HEK293 (cell line): Measurements from ENCODE around the gene SENP1.

Experiments used
- BCL11B ChIP-seq: fragments of 450-650 bp; formaldehyde crosslinking; IDR thresholded peaks from 2 replicates; pipeline ENCODE4 v1.5.1; 2016; ENCODE audit warnings: low read depth, missing biosample characterization, missing genetic modification characterization
- ELK4 ChIP-seq: IDR thresholded peaks from 2 replicates; pipeline ENCODE4 v1.6.1; 2011; ENCODE audit warnings: mild to moderate bottlenecking, low read depth, low read length, borderline replicate concordance
- GLI2 ChIP-seq: fragments of 450-650 bp; formaldehyde crosslinking; IDR thresholded peaks from 2 replicates; pipeline ENCODE4; 2017; ENCODE audit warnings: missing biosample characterization, missing genetic modification characterization, low read depth, borderline replicate concordance
- IKZF3 ChIP-seq: fragments of 450-650 bp; IDR thresholded peaks from 2 replicates; pipeline ENCODE4 v1.5.0; 2018; ENCODE audit warnings: missing biosample characterization, mild to moderate bottlenecking, missing genetic modification characterization, moderate library complexity
- KLF1 ChIP-seq: fragments of 450-650 bp; formaldehyde crosslinking; IDR thresholded peaks from 2 replicates; pipeline ENCODE4 v1.5.1; 2016; ENCODE audit warnings: missing biosample characterization, missing genetic modification characterization
- KLF16 ChIP-seq: fragments of 450-650 bp; formaldehyde crosslinking; IDR thresholded peaks from 2 replicates; pipeline ENCODE4 v1.5.1; 2017; ENCODE audit warnings: missing biosample characterization, missing genetic modification characterization
- SP3 ChIP-seq: fragments of 450-650 bp; formaldehyde crosslinking; IDR thresholded peaks from 2 replicates; pipeline ENCODE4 v1.5.1; 2016; ENCODE audit warnings: missing biosample characterization, missing genetic modification characterization
- ZBTB48 ChIP-seq: fragments of 450-650 bp; formaldehyde crosslinking; IDR thresholded peaks from 2 replicates; pipeline ENCODE4 v1.5.1; 2016; ENCODE audit warnings: missing biosample characterization, missing genetic modification characterization
- ZBTB8A ChIP-seq: fragments of 450-650 bp; formaldehyde crosslinking; IDR thresholded peaks from 2 replicates; pipeline ENCODE4 v1.5.1; 2016; ENCODE audit warnings: missing biosample characterization, missing genetic modification characterization
- ZFP69B ChIP-seq: fragments of 450-650 bp; formaldehyde crosslinking; IDR thresholded peaks from 2 replicates; pipeline ENCODE4 v1.5.1; 2016; ENCODE audit warnings: missing biosample characterization, missing genetic modification characterization
- ZNF10 ChIP-seq: fragments of 450-650 bp; formaldehyde crosslinking; IDR thresholded peaks from 2 replicates; pipeline ENCODE4 v1.5.1; 2017; ENCODE audit warnings: missing biosample characterization, missing genetic modification characterization
- ZNF184 ChIP-seq: fragments of 450-650 bp; IDR thresholded peaks from 2 replicates; pipeline ENCODE4 v1.5.1; 2018; ENCODE audit warnings: missing biosample characterization, mild to moderate bottlenecking, missing genetic modification characterization
- ZNF214 ChIP-seq: fragments of 450-650 bp; formaldehyde crosslinking; IDR thresholded peaks from 2 replicates; pipeline ENCODE4 v1.5.1; 2017; ENCODE audit warnings: missing biosample characterization, mild to moderate bottlenecking, missing genetic modification characterization, borderline replicate concordance
- ZNF239 ChIP-seq: fragments of 450-650 bp; formaldehyde crosslinking; IDR thresholded peaks from 2 replicates; pipeline ENCODE4 v1.5.1; 2016; ENCODE audit warnings: missing biosample characterization, missing genetic modification characterization
- ZNF398 ChIP-seq: fragments of 450-650 bp; formaldehyde crosslinking; IDR thresholded peaks from 2 replicates; pipeline ENCODE4 v1.5.1; 2017; ENCODE audit warnings: missing biosample characterization, missing genetic modification characterization
- ZNF473 ChIP-seq: fragments of 450-650 bp; formaldehyde crosslinking; IDR thresholded peaks from 2 replicates; pipeline ENCODE4 v1.5.1; 2017; ENCODE audit warnings: missing biosample characterization, missing genetic modification characterization
- ZNF501 ChIP-seq: fragments of 450-650 bp; formaldehyde crosslinking; IDR thresholded peaks from 2 replicates; pipeline ENCODE4 v1.5.1; 2016; ENCODE audit warnings: missing biosample characterization, missing genetic modification characterization
- ZNF548 ChIP-seq: fragments of 450-650 bp; formaldehyde crosslinking; IDR thresholded peaks from 2 replicates; pipeline ENCODE4 v1.5.1; 2016; ENCODE audit warnings: missing biosample characterization, missing genetic modification characterization
- ZNF629 ChIP-seq: fragments of 450-650 bp; formaldehyde crosslinking; IDR thresholded peaks from 2 replicates; pipeline ENCODE4 v1.5.1; 2017; ENCODE audit warnings: missing biosample characterization, missing genetic modification characterization
- ZNF692 ChIP-seq: fragments of 450-650 bp; formaldehyde crosslinking; IDR thresholded peaks from 2 replicates; pipeline ENCODE4 v1.5.1; 2016; ENCODE audit warnings: missing biosample characterization, missing genetic modification characterization
- ZNF843 ChIP-seq: fragments of 450-650 bp; formaldehyde crosslinking; IDR thresholded peaks from 2 replicates; pipeline ENCODE4 v1.5.1; 2016; ENCODE audit warnings: missing biosample characterization, missing genetic modification characterization
- ZSCAN18 ChIP-seq: fragments of 450-650 bp; formaldehyde crosslinking; IDR thresholded peaks from 2 replicates; pipeline ENCODE4 v1.5.1; 2016; ENCODE audit warnings: missing biosample characterization, missing genetic modification characterization
- TF ChIP-seq, protein P1 (sequence below): fragments of 450-650 bp; formaldehyde crosslinking; IDR thresholded peaks from 2 replicates; pipeline ENCODE4 v1.5.1; 2016; ENCODE audit warnings: missing biosample characterization, missing genetic modification characterization
- TF ChIP-seq, protein P2 (sequence below): fragments of 450-650 bp; formaldehyde crosslinking; IDR thresholded peaks from 2 replicates; pipeline ENCODE4 v1.5.1; 2016; ENCODE audit warnings: missing biosample characterization, missing genetic modification characterization
- TF ChIP-seq, protein P3 (sequence below): fragments of 450-650 bp; formaldehyde crosslinking; IDR thresholded peaks from 2 replicates; pipeline ENCODE4 v1.5.1; 2016; ENCODE audit warnings: missing biosample characterization, missing genetic modification characterization, borderline replicate concordance
- TF ChIP-seq, protein P4 (sequence below): fragments of 450-650 bp; IDR thresholded peaks from 2 replicates; pipeline ENCODE4 v1.5.1; 2018; ENCODE audit warnings: missing biosample characterization, missing genetic modification characterization

SENP1 gene

GRCh38 chr12:48119078-48119833 lies 13.4 kb upstream of the SENP1 start, which contains the start of gene PFKM (continued):
- TF ChIP-seq ZNF548 (tag by site-specific recombination) (no peak), BCL11B (tag by site-specific recombination) (no peak), ZNF214 (no peak), ZNF473 (no peak), ZBTB48 (tag by site-specific recombination) (peak; percentile 84), ZNF629 (tag by site-specific recombination) (peak; percentile 58), ELK4 (no peak), IKZF3 (tag by site-specific recombination) (peak; percentile 94), ZNF10 (tag by site-specific recombination) (no peak), ZNF843 (tag by site-specific recombination) (peak; percentile 61; the same call in 1 of the 2 replicates), KLF16 (peak; percentile 82), GLI2 (tag by site-specific recombination) (no peak), ZNF501 (tag by site-specific recombination) (peak; percentile 83), ZNF184 (tag by site-specific recombination) (no peak), ZBTB8A (tag by site-specific recombination) (0 out of 2 replicates have a peak, but pooled peaks have one; percentile 39), SP3 (tag by site-specific recombination) (peak; percentile 87), ZNF239 (tag by site-specific recombination) (no peak), KLF1 (peak; percentile 52; the same call in 1 of the 2 replicates), ZNF692 (no peak; the same call in 1 of the 2 replicates), ZFP69B (tag by site-specific recombination) (peak; percentile 61; the same call in 1 of the 2 replicates), ZSCAN18 (tag by site-specific recombination) (0 out of 2 replicates have a peak, but pooled peaks have one; percentile 55), ZNF398 (tag by site-specific recombination) (peak; percentile 79)
- TF ChIP-seq, protein P1, sequence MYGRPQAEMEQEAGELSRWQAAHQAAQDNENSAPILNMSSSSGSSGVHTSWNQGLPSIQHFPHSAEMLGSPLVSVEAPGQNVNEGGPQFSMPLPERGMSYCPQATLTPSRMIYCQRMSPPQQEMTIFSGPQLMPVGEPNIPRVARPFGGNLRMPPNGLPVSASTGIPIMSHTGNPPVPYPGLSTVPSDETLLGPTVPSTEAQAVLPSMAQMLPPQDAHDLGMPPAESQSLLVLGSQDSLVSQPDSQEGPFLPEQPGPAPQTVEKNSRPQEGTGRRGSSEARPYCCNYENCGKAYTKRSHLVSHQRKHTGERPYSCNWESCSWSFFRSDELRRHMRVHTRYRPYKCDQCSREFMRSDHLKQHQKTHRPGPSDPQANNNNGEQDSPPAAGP (tag by site-specific recombination) = no peak
- TF ChIP-seq, protein P2, sequence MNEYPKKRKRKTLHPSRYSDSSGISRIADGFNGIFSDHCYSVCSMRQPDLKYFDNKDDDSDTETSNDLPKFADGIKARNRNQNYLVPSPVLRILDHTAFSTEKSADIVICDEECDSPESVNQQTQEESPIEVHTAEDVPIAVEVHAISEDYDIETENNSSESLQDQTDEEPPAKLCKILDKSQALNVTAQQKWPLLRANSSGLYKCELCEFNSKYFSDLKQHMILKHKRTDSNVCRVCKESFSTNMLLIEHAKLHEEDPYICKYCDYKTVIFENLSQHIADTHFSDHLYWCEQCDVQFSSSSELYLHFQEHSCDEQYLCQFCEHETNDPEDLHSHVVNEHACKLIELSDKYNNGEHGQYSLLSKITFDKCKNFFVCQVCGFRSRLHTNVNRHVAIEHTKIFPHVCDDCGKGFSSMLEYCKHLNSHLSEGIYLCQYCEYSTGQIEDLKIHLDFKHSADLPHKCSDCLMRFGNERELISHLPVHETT (tag by site-specific recombination) = 0 out of 2 replicates have a peak, but pooled peaks have one; percentile 17
- TF ChIP-seq, protein P3, sequence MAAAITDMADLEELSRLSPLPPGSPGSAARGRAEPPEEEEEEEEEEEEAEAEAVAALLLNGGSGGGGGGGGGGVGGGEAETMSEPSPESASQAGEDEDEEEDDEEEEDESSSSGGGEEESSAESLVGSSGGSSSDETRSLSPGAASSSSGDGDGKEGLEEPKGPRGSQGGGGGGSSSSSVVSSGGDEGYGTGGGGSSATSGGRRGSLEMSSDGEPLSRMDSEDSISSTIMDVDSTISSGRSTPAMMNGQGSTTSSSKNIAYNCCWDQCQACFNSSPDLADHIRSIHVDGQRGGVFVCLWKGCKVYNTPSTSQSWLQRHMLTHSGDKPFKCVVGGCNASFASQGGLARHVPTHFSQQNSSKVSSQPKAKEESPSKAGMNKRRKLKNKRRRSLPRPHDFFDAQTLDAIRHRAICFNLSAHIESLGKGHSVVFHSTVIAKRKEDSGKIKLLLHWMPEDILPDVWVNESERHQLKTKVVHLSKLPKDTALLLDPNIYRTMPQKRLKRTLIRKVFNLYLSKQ (tag by site-specific recombination) = no peak
- TF ChIP-seq, protein P4, sequence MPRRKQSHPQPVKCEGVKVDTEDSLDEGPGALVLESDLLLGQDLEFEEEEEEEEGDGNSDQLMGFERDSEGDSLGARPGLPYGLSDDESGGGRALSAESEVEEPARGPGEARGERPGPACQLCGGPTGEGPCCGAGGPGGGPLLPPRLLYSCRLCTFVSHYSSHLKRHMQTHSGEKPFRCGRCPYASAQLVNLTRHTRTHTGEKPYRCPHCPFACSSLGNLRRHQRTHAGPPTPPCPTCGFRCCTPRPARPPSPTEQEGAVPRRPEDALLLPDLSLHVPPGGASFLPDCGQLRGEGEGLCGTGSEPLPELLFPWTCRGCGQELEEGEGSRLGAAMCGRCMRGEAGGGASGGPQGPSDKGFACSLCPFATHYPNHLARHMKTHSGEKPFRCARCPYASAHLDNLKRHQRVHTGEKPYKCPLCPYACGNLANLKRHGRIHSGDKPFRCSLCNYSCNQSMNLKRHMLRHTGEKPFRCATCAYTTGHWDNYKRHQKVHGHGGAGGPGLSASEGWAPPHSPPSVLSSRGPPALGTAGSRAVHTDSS (tag by site-specific recombination) = peak; percentile 97
